DOHH2 (cell line): ENCODE results near the gene C4orf36.

Source experiments
- H3F3A ChIP-seq: fragments of 200-600 bp; sonication (generic), shearing (Covaris generic); 2 replicates; pipeline ENCODE4 v1.6.0; 2016; ENCODE audit warnings: antibody characterized with exemption, mild to moderate bottlenecking; ENCODE audit not compliant: control insufficient read depth, insufficient read depth
- H3K27ac ChIP-seq: fragments of 200-600 bp; sonication (generic); 2 replicates; pipeline ENCODE4 v1.5.1; 2014; ENCODE audit warnings: low read depth, mild to moderate bottlenecking, low read length, moderate library complexity
- H3K27me3 ChIP-seq: fragments of 200-600 bp; sonication (generic); 2 replicates; pipeline ENCODE4 v1.6.1; 2014; ENCODE audit warnings: mild to moderate bottlenecking, low read length, mixed read lengths; ENCODE audit not compliant: control insufficient read depth
- H3K36me3 ChIP-seq: fragments of 200-600 bp; sonication (generic); 2 replicates; pipeline ENCODE4 v1.6.1; 2014; ENCODE audit warnings: mild to moderate bottlenecking, low read length, moderate library complexity, mixed read lengths; ENCODE audit not compliant: control insufficient read depth
- H3K4me1 ChIP-seq: fragments of 200-600 bp; sonication (generic); 2 replicates; pipeline ENCODE4 v1.6.1; 2014; ENCODE audit warnings: mild to moderate bottlenecking, low read length, mixed read lengths; ENCODE audit not compliant: control insufficient read depth
- H3K4me2 ChIP-seq: fragments of 200-600 bp; sonication (generic); 2 replicates; pipeline ENCODE4 v1.6.0; 2014; ENCODE audit warnings: mild to moderate bottlenecking, low read length, moderate library complexity
- H3K4me3 ChIP-seq: fragments of 200-600 bp; sonication (generic); 2 replicates; pipeline ENCODE4 v1.5.1; 2014; ENCODE audit warnings: mild to moderate bottlenecking, low read length, mixed read lengths
- H3K79me2 ChIP-seq: fragments of 200-600 bp; sonication (generic); 2 replicates; pipeline ENCODE4 v1.6.1; 2014; ENCODE audit warnings: mild to moderate bottlenecking, low read length, mixed read lengths; ENCODE audit not compliant: control insufficient read depth
- H3K9me2 ChIP-seq: fragments of 200-600 bp; sonication (generic); replicated peaks from 2 replicates; pipeline ENCODE4 v1.6.1; 2014; ENCODE audit warnings: mild to moderate bottlenecking, low read length, mixed read lengths; ENCODE audit not compliant: control insufficient read depth
- H3K9me3 ChIP-seq: fragments of 200-600 bp; sonication (generic); 2 replicates; pipeline ENCODE4 v1.6.1; 2014; ENCODE audit warnings: antibody characterized with exemption, low read length, mixed read lengths; ENCODE audit not compliant: control insufficient read depth, insufficient read depth
- H4K20me1 ChIP-seq: fragments of 200-600 bp; sonication (generic); 2 replicates; pipeline ENCODE4 v1.6.0; 2014; ENCODE audit warnings: low read depth, mild to moderate bottlenecking, antibody characterized with exemption, low read length, moderate library complexity; ENCODE audit not compliant: control insufficient read depth, insufficient read depth
- EZH2phosphoT487 ChIP-seq: fragments of 200-600 bp; sonication (generic); IDR thresholded peaks from 2 replicates; pipeline ENCODE4 v1.6.1; 2017; ENCODE audit warnings: borderline replicate concordance, mild to moderate bottlenecking, antibody characterized with exemption, low read length, moderate library complexity, mixed read lengths
- TF ChIP-seq, protein P1 (sequence below): fragments of 200-600 bp; sonication (generic); IDR thresholded peaks from one replicate; pipeline ENCODE4 v1.5.1; 2014; ENCODE audit warnings: antibody characterized with exemption, mild to moderate bottlenecking, low read depth, low read length; ENCODE audit not compliant: poor library complexity, severe bottlenecking

The C4orf36 gene

GRCh38 chr4:86921608-86922252 is 29.5 kb upstream of the C4orf36 start:
- H3K36me3 ChIP-seq = no peaks in the 10 kb centered on the region
- no peaks in the 10 kb centered on the region for H4K20me1 ChIP-seq
- H3K27me3 ChIP-seq = no peaks in the 10 kb centered on the region
- peaks cover 7% of the 10 kb centered on the region for H3K4me1 ChIP-seq
- no peak overlapping the region for H3K4me3 ChIP-seq
- H3K27ac ChIP-seq = no peak overlapping the region
- H3K9me2 ChIP-seq = no peaks in the 10 kb centered on the region
- H3F3A ChIP-seq = peaks cover 3% of the 10 kb centered on the region; the same call in 1 of the 2 replicates
- no peak overlapping the region for H3K4me2 ChIP-seq
- H3K79me2 ChIP-seq = no peaks in the 10 kb centered on the region
- TF ChIP-seq, protein P1, sequence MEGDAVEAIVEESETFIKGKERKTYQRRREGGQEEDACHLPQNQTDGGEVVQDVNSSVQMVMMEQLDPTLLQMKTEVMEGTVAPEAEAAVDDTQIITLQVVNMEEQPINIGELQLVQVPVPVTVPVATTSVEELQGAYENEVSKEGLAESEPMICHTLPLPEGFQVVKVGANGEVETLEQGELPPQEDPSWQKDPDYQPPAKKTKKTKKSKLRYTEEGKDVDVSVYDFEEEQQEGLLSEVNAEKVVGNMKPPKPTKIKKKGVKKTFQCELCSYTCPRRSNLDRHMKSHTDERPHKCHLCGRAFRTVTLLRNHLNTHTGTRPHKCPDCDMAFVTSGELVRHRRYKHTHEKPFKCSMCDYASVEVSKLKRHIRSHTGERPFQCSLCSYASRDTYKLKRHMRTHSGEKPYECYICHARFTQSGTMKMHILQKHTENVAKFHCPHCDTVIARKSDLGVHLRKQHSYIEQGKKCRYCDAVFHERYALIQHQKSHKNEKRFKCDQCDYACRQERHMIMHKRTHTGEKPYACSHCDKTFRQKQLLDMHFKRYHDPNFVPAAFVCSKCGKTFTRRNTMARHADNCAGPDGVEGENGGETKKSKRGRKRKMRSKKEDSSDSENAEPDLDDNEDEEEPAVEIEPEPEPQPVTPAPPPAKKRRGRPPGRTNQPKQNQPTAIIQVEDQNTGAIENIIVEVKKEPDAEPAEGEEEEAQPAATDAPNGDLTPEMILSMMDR = no peak
- H3K9me3 ChIP-seq = no peaks in the 10 kb centered on the region

GRCh38 chr4:86919561-86920223 is 27.5 kb upstream of the C4orf36 start:
- Histone ChIP-seq H3K4me1 (peaks cover 5% of the 10 kb centered on the region), H3K9me2 (no peaks in the 10 kb centered on the region), H3K9me3 (no peaks in the 10 kb centered on the region), H4K20me1 (no peaks in the 10 kb centered on the region), H3K36me3 (no peaks in the 10 kb centered on the region), H3K27ac (no peak overlapping the region), H3K79me2 (no peaks in the 10 kb centered on the region), H3K4me2 (no peak overlapping the region), H3K27me3 (no peaks in the 10 kb centered on the region), H3F3A (peaks cover 3% of the 10 kb centered on the region; the same call in 1 of the 2 replicates), H3K4me3 (no peak overlapping the region)
- TF ChIP-seq, protein P1 = no peak
- TF ChIP-seq EZH2phosphoT487 = no peak

- peaks cover 3% of the 10 kb centered on the region; the same call in 1 of the 2 replicates for H3F3A ChIP-seq
- H3K4me2 ChIP-seq = no peak overlapping the region
- H3K9me2 ChIP-seq = no peaks in the 10 kb centered on the region
- no peak overlapping the region for H3K27ac ChIP-seq
- H3K79me2 ChIP-seq = no peaks in the 10 kb centered on the region
- TF ChIP-seq, protein P1 = no peak
- TF ChIP-seq EZH2phosphoT487 = no peak
- no peak overlapping the region for H3K4me3 ChIP-seq
- H3K4me1 ChIP-seq = peaks cover 4% of the 10 kb centered on the region
- H3K36me3 ChIP-seq = no peaks in the 10 kb centered on the region
- no peaks in the 10 kb centered on the region for H3K9me3 ChIP-seq
- no peaks in the 10 kb centered on the region for H3K27me3 ChIP-seq
- no peaks in the 10 kb centered on the region for H4K20me1 ChIP-seq
These were observed 26.4 kb upstream of the C4orf36 start for GRCh38 chr4:86918539-86919072.
